Vagina (tissue), 2 donors: ENCODE data around the gene SDCCAG8. TPM values are rescaled to one million over a fixed set of nuclear protein-coding genes. Genes with fewer than 3 reads are reported as not detected.

Experiments
- DNase-seq, 2 donors: peaks; one replicate each; pipeline ENCODE4 v3.0.0-alpha.2; 2017; ENCODE audit errors: extremely low spot score in 2 of 2
- H3K27ac ChIP-seq: fragments of 200-600 bp; sonication (generic); one replicate; pipeline ENCODE4 v1.5.1; 2019
- H3K27me3 ChIP-seq: fragments of 200-600 bp; sonication (generic); one replicate; pipeline ENCODE4 v1.5.1; 2019
- H3K36me3 ChIP-seq, 2 donors: fragments of 200-600 bp; sonication (generic); one replicate each; pipeline ENCODE4 v1.5.1; 2017 to 2019
- H3K4me1 ChIP-seq: fragments of 200-600 bp; sonication (generic); one replicate; pipeline ENCODE4 v1.5.1; 2019
- H3K4me3 ChIP-seq, 2 donors: fragments of 200-600 bp; sonication (generic); 1 replicate in 1 of 2; 2 replicates in 1 of 2; pipeline ENCODE4 v1.5.1; 2016 to 2019
- H3K9me3 ChIP-seq: fragments of 200-600 bp; sonication (generic); one replicate; pipeline ENCODE4 v1.5.1; 2019
- POLR2A ChIP-seq, 2 donors: fragments of 450-650 bp; IDR thresholded peaks; one replicate each; pipeline ENCODE4 v1.6.1; 2017; ENCODE audit warnings: antibody characterized with exemption in 2 of 2, mild to moderate bottlenecking in 2 of 2, moderate library complexity in 2 of 2
- POLR2AphosphoS5 ChIP-seq, 2 donors: sonication (generic); formaldehyde crosslinking; IDR thresholded peaks; one replicate each; pipeline ENCODE4 v1.9.0; 2017; ENCODE audit warnings: antibody characterized with exemption in 2 of 2, mild to moderate bottlenecking in 2 of 2, low read depth in 1 of 2; ENCODE audit not compliant: insufficient read depth in 1 of 2
- intact Hi-C: fragments of 100-400 bp; cut with DNase I; formaldehyde crosslinking; loops from one replicate; pipeline ENCODE4 v1.15.1; 2023
- total RNA-seq: library from RNA; depleted of rRNA; stranded (reverse); fragments of >200 nt; gene quantifications from one replicate; pipeline ENCODE4 v1.2.3, GENCODE V29; 2016
- TF ChIP-seq, protein P1 (sequence below), 3 experiments: fragments of 450-650 bp in 2 of 3; fragments of 200-600 bp in 1 of 3; sonication (generic) in 1 of 3; IDR thresholded peaks; one replicate each; pipeline ENCODE4 v1.5.1; 2017 to 2019; ENCODE audit warnings: antibody characterized with exemption in 3 of 3, mild to moderate bottlenecking in 2 of 3, moderate library complexity in 2 of 3

The SDCCAG8 gene
- total RNA-seq, 1 donor from 2014 or later, result 31.2 TPM

DNA sequence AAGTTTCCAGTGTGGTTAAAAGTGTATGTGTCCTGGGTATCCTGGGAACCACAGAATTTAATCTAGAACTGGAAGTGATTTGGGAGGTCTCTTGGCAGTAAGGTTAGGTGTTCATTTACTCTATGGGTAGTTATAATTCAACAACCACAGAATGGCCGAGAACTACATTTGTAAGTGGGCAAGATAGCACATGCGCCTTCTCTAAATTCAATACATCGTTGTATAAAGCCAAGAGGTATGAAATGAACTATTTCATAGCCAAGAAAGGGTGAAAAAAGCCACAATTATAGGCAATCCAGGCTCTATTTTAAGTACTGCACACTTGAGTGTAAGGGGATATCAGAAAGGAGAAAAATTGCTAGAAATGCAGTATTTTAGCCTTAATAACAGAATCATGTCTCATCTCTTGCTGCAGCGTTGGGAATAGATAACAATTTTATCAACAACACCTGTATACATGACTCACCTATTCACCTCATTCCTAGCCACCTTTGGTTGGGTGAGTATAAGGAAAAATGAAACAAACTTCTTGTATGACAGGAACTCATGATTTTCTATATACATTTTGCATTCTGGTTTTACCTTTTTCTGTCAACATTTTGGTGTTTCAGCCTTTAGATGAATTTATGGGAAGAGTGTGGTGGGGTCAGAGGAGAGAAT is 4.5 kb downstream of the SDCCAG8 start:
- H3K27ac ChIP-seq, result no peak overlapping the region
- intact Hi-C loops, result loop anchor here (10.0 kb wide), 1 partner anchor 1574 kb away; the partner anchor contains the start of gene COX20

DNA sequence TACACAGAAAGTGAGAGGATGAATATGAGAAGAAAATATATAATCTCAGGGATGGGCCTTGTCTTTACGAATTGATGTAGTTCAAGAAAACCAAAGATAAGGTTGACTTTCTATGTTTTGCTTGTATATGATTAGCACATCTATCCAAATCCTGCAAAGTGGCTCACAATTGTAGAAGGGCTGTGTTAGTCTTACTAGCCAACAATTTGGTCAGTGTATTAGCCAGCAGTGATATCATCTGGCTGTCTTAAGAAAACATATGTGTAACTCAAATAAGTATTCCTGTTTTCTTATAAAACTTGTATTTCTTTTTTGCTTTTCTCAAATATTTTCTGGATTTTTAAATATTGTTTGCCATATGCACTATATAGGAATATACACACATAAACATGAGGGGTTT is 5.5 kb downstream of the SDCCAG8 start:
- DNase-seq, result no peak
- H3K4me3 ChIP-seq, result no peak overlapping the region
- H3K4me1 ChIP-seq, result peaks cover 20% of the 10 kb centered on the region
- no peaks in the 10 kb centered on the region for H3K9me3 ChIP-seq
- intact Hi-C loops, result loop anchor here (10.0 kb wide), 1 partner anchor 1573 kb away; the partner anchor contains the start of gene COX20
- no peaks in the 10 kb centered on the region for H3K27me3 ChIP-seq
- TF ChIP-seq POLR2AphosphoS5 (IDR thresholded peaks at IDR 0.05; ENCODE audit: insufficient read depth in 1 of 2, low read depth in 1 of 2), result no peak
- no peak overlapping the region for H3K27ac ChIP-seq
- H3K36me3 ChIP-seq, result no peaks in the 10 kb centered on the region

More for the DNA sequence above, 4.5 kb downstream of the SDCCAG8 start:
- Histone ChIP-seq H3K27me3 (no peaks in the 10 kb centered on the region), H3K36me3 (no peaks in the 10 kb centered on the region), H3K4me3 (no peak overlapping the region), H3K9me3 (no peaks in the 10 kb centered on the region), H3K4me1 (peaks cover 23% of the 10 kb centered on the region)
- DNase-seq, result no peak
- no peak for TF ChIP-seq POLR2AphosphoS5 (IDR thresholded peaks at IDR 0.05; ENCODE audit: insufficient read depth in 1 of 2, low read depth in 1 of 2)
- no peak for TF ChIP-seq POLR2A (IDR thresholded peaks at IDR 0.05)
- TF ChIP-seq, protein P1, sequence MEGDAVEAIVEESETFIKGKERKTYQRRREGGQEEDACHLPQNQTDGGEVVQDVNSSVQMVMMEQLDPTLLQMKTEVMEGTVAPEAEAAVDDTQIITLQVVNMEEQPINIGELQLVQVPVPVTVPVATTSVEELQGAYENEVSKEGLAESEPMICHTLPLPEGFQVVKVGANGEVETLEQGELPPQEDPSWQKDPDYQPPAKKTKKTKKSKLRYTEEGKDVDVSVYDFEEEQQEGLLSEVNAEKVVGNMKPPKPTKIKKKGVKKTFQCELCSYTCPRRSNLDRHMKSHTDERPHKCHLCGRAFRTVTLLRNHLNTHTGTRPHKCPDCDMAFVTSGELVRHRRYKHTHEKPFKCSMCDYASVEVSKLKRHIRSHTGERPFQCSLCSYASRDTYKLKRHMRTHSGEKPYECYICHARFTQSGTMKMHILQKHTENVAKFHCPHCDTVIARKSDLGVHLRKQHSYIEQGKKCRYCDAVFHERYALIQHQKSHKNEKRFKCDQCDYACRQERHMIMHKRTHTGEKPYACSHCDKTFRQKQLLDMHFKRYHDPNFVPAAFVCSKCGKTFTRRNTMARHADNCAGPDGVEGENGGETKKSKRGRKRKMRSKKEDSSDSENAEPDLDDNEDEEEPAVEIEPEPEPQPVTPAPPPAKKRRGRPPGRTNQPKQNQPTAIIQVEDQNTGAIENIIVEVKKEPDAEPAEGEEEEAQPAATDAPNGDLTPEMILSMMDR (IDR thresholded peaks at IDR 0.05), result no peak

DNA sequence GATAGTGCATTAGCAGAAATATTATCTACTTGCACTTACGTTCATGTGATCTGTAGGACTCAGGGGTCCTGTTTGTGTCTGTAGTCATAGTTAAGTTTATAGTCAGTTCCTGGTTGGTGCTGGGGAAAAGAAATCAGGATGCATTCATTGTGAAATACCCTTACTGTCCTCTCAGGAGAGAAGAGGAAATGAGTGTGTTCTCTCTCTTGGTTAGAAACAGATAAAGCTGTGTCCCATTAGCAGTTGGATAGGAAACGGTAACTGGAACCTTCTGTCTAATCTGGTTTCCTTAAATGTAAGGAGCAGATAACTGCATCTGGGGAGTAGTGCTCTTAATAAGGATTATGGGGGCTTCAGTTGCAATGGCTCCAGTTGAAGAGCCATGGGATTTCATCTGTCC is 8.9 kb downstream of the SDCCAG8 start:
- Histone ChIP-seq H3K27ac (no peak overlapping the region), H3K9me3 (no peaks in the 10 kb centered on the region), H3K36me3 (no peaks in the 10 kb centered on the region), H3K4me3 (no peak overlapping the region), H3K4me1 (peaks cover 25% of the 10 kb centered on the region), H3K27me3 (no peaks in the 10 kb centered on the region)
- no peak for TF ChIP-seq POLR2AphosphoS5 (IDR thresholded peaks at IDR 0.05; ENCODE audit: insufficient read depth in 1 of 2, low read depth in 1 of 2)
- TF ChIP-seq, protein P1 (IDR thresholded peaks at IDR 0.05), result no peak
- no peak for TF ChIP-seq POLR2A (IDR thresholded peaks at IDR 0.05)
- intact Hi-C loops, result loop anchor here (10.0 kb wide), 1 partner anchor 1570 kb away; the partner anchor contains the start of gene COX20
- DNase-seq, result no peak

DNA sequence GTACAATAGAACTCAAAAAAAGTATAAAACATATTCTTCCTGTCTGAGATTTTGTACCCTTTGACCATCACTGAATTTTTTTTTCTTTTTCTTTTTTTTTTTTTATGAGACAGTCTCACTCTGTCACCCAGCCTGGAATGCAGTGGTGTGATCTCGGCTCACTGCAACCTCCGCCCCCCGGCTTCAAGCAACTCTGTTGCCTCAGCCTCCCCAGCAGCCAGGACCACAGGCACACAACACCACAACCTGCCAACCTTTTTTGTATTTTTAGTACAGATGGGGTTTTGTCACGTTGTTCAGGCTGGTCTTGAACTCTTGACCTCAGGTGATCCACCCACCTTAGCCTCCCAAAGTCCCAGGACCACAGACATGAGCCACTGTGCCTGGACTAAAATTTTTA is 10.4 kb downstream of the SDCCAG8 start:
- H3K4me3 ChIP-seq, result no peak overlapping the region
- no peak overlapping the region for H3K27ac ChIP-seq
- H3K9me3 ChIP-seq, result no peaks in the 10 kb centered on the region
- intact Hi-C loops, result loop anchor here (10.0 kb wide), 1 partner anchor 1569 kb away; the partner anchor contains the start of gene COX20
- H3K36me3 ChIP-seq, result peaks cover 0 to 8% of the 10 kb centered on the region in 2 donors
- no peak for TF ChIP-seq POLR2A (IDR thresholded peaks at IDR 0.05)
- TF ChIP-seq, protein P1 (IDR thresholded peaks at IDR 0.05), result no peak
- H3K4me1 ChIP-seq, result peaks cover 25% of the 10 kb centered on the region
- no peak for DNase-seq
- H3K27me3 ChIP-seq, result no peaks in the 10 kb centered on the region

DNA sequence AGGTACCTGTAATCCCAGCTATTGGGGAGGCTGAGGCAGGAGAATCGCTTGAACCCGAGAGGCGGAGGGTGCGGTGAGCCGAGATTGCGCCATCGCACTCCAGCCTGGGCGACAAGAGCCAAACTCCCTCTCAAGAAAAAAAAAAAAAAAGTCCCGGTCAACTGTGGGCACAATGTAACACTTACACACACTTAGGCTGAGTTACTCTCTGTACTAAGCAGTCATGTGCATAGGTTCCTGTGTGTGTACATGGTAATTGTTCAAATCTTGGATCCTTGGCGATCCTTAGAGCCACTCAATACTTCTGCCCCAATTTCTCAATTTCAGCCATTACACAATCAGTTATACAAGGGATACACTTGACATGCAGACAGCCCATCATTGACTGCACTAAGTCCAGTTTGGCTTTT is 11.6 kb downstream of the SDCCAG8 start:
- TF ChIP-seq, protein P1 (IDR thresholded peaks at IDR 0.05), result no peak
- no peak for TF ChIP-seq POLR2AphosphoS5 (IDR thresholded peaks at IDR 0.05; ENCODE audit: insufficient read depth in 1 of 2, low read depth in 1 of 2)
- no peak for TF ChIP-seq POLR2A (IDR thresholded peaks at IDR 0.05)
- peaks cover 25% of the 10 kb centered on the region for H3K4me1 ChIP-seq
- peaks cover 0 to 8% of the 10 kb centered on the region in 2 donors for H3K36me3 ChIP-seq
- intact Hi-C loops, result loop anchor here (10.0 kb wide), 1 partner anchor 1567 kb away; the partner anchor contains the start of gene COX20
- H3K27me3 ChIP-seq, result no peaks in the 10 kb centered on the region
- H3K27ac ChIP-seq, result no peak overlapping the region
- DNase-seq, result no peak
- H3K9me3 ChIP-seq, result no peaks in the 10 kb centered on the region
- no peak overlapping the region for H3K4me3 ChIP-seq
